DOHH2 (cell line): ENCODE measurements around the gene REXO1.

Experiments
- H3F3A ChIP-seq: fragments of 200-600 bp; sonication (generic), shearing (Covaris generic); 2 replicates; pipeline ENCODE4 v1.6.0; 2016; ENCODE audit warnings: antibody characterized with exemption, mild to moderate bottlenecking; ENCODE audit not compliant: control insufficient read depth, insufficient read depth
- H3K27ac ChIP-seq: fragments of 200-600 bp; sonication (generic); 2 replicates; pipeline ENCODE4 v1.5.1; 2014; ENCODE audit warnings: low read depth, mild to moderate bottlenecking, low read length, moderate library complexity
- H3K27me3 ChIP-seq: fragments of 200-600 bp; sonication (generic); 2 replicates; pipeline ENCODE4 v1.6.1; 2014; ENCODE audit warnings: mild to moderate bottlenecking, low read length, mixed read lengths; ENCODE audit not compliant: control insufficient read depth
- H3K36me3 ChIP-seq: fragments of 200-600 bp; sonication (generic); 2 replicates; pipeline ENCODE4 v1.6.1; 2014; ENCODE audit warnings: mild to moderate bottlenecking, low read length, moderate library complexity, mixed read lengths; ENCODE audit not compliant: control insufficient read depth
- H3K4me1 ChIP-seq: fragments of 200-600 bp; sonication (generic); 2 replicates; pipeline ENCODE4 v1.6.1; 2014; ENCODE audit warnings: mild to moderate bottlenecking, low read length, mixed read lengths; ENCODE audit not compliant: control insufficient read depth
- H3K4me2 ChIP-seq: fragments of 200-600 bp; sonication (generic); 2 replicates; pipeline ENCODE4 v1.6.0; 2014; ENCODE audit warnings: mild to moderate bottlenecking, low read length, moderate library complexity
- H3K4me3 ChIP-seq: fragments of 200-600 bp; sonication (generic); 2 replicates; pipeline ENCODE4 v1.5.1; 2014; ENCODE audit warnings: mild to moderate bottlenecking, low read length, mixed read lengths
- H3K79me2 ChIP-seq: fragments of 200-600 bp; sonication (generic); 2 replicates; pipeline ENCODE4 v1.6.1; 2014; ENCODE audit warnings: mild to moderate bottlenecking, low read length, mixed read lengths; ENCODE audit not compliant: control insufficient read depth
- H3K9me2 ChIP-seq: fragments of 200-600 bp; sonication (generic); replicated peaks from 2 replicates; pipeline ENCODE4 v1.6.1; 2014; ENCODE audit warnings: mild to moderate bottlenecking, low read length, mixed read lengths; ENCODE audit not compliant: control insufficient read depth
- H3K9me3 ChIP-seq: fragments of 200-600 bp; sonication (generic); 2 replicates; pipeline ENCODE4 v1.6.1; 2014; ENCODE audit warnings: antibody characterized with exemption, low read length, mixed read lengths; ENCODE audit not compliant: control insufficient read depth, insufficient read depth
- H4K20me1 ChIP-seq: fragments of 200-600 bp; sonication (generic); 2 replicates; pipeline ENCODE4 v1.6.0; 2014; ENCODE audit warnings: low read depth, mild to moderate bottlenecking, antibody characterized with exemption, low read length, moderate library complexity; ENCODE audit not compliant: control insufficient read depth, insufficient read depth
- EZH2phosphoT487 ChIP-seq: fragments of 200-600 bp; sonication (generic); IDR thresholded peaks from 2 replicates; pipeline ENCODE4 v1.6.1; 2017; ENCODE audit warnings: borderline replicate concordance, mild to moderate bottlenecking, antibody characterized with exemption, low read length, moderate library complexity, mixed read lengths
- TF ChIP-seq, protein P1 (sequence below): fragments of 200-600 bp; sonication (generic); IDR thresholded peaks from one replicate; pipeline ENCODE4 v1.5.1; 2014; ENCODE audit warnings: antibody characterized with exemption, mild to moderate bottlenecking, low read depth, low read length; ENCODE audit not compliant: poor library complexity, severe bottlenecking

Gene REXO1

DNA sequence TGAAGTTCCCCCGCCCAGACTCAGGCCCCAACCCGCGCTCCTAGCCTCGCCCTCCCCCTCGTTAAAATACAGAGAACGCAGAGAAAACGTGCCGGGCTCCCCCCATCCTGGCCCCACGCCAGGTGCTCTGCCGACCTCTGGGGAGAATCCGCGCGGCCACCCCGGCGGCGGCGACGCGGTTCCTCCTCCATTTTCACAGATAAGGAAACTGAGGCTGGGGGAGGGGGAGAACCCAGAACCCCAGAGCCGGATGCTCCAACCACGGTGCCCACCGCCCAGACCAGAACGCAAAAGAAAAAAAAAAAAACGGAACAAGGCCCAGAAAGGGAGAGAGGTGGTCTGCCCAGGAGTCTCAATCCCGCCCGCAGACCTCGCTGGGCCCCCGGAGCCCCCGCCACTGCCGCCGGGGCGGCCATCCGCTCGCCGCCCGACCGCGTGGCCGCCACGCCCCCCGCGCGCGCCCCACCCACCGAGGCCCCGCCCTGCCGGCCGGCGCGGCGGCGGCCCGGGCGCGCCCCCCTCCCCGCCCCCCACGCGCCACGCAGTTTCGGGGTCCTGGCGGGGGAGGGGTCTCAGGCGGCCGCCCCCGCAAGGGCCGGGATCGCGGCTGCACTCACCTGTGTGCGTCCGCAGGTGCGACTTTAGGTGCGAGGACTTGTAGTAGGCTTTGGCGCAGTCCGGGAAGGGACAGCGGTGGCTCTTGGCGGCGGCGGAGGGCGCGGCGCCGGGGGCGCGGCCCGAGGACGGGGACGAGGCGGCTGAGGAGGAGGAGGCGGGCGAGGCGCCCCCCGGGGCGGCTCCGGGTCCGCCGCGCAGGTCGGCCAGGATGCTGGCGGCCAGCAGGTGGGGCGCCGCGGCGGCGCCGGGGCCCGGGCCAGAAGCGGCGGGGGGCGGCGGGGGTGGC lies 14.4 kb upstream of the REXO1 start:
- Histone ChIP-seq H3F3A (0 out of 2 replicates have a peak, but pooled peaks cover 3% of the 10 kb centered on the region), H3K79me2 (peaks cover 62% of the 10 kb centered on the region), H3K9me2 (no peaks in the 10 kb centered on the region), H3K27me3 (no peaks in the 10 kb centered on the region), H4K20me1 (0 out of 2 replicates have a peak, but pooled peaks cover 3% of the 10 kb centered on the region), H3K4me2 (peak overlapping the region; percentile 83), H3K27ac (peak overlapping the region; percentile 37), H3K4me3 (peak overlapping the region; percentile 80), H3K4me1 (peaks cover 55% of the 10 kb centered on the region), H3K9me3 (no peaks in the 10 kb centered on the region), H3K36me3 (peaks cover 8% of the 10 kb centered on the region; the same call in 1 of the 2 replicates)
- TF ChIP-seq, protein P1, sequence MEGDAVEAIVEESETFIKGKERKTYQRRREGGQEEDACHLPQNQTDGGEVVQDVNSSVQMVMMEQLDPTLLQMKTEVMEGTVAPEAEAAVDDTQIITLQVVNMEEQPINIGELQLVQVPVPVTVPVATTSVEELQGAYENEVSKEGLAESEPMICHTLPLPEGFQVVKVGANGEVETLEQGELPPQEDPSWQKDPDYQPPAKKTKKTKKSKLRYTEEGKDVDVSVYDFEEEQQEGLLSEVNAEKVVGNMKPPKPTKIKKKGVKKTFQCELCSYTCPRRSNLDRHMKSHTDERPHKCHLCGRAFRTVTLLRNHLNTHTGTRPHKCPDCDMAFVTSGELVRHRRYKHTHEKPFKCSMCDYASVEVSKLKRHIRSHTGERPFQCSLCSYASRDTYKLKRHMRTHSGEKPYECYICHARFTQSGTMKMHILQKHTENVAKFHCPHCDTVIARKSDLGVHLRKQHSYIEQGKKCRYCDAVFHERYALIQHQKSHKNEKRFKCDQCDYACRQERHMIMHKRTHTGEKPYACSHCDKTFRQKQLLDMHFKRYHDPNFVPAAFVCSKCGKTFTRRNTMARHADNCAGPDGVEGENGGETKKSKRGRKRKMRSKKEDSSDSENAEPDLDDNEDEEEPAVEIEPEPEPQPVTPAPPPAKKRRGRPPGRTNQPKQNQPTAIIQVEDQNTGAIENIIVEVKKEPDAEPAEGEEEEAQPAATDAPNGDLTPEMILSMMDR = no peak
- no peak for TF ChIP-seq EZH2phosphoT487

DNA sequence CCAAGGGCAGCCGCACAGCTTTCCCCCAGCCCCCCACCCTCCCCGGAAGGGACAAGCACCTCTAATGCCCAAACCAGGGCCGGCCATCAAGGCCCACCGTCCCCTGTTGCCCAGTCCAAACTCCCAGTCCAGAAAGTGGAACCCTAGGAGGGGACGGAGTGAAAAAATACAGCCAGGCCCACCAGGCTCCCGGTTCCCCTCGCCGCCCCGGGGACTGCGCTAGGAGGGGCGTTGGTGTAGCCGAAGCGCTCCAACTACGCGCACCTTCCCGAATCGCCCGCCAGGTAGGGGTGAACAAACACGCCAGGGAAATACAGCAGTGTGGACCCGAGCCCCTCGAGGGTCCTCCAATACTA lies 13.8 kb upstream of the REXO1 start:
- Histone ChIP-seq H3K4me3 (peak overlapping the region; percentile 80), H3K9me3 (no peaks in the 10 kb centered on the region), H3K4me2 (peak overlapping the region; percentile 83), H3K27me3 (no peaks in the 10 kb centered on the region), H4K20me1 (0 out of 2 replicates have a peak, but pooled peaks cover 3% of the 10 kb centered on the region), H3K79me2 (peaks cover 68% of the 10 kb centered on the region), H3K27ac (peak overlapping the region; percentile 37; the same call in 1 of the 2 replicates), H3K9me2 (no peaks in the 10 kb centered on the region), H3F3A (peaks cover 8% of the 10 kb centered on the region; the same call in 1 of the 2 replicates), H3K4me1 (peaks cover 62% of the 10 kb centered on the region), H3K36me3 (peaks cover 8% of the 10 kb centered on the region; the same call in 1 of the 2 replicates)
- TF ChIP-seq, protein P1 = no peak
- TF ChIP-seq EZH2phosphoT487 = no peak

DNA sequence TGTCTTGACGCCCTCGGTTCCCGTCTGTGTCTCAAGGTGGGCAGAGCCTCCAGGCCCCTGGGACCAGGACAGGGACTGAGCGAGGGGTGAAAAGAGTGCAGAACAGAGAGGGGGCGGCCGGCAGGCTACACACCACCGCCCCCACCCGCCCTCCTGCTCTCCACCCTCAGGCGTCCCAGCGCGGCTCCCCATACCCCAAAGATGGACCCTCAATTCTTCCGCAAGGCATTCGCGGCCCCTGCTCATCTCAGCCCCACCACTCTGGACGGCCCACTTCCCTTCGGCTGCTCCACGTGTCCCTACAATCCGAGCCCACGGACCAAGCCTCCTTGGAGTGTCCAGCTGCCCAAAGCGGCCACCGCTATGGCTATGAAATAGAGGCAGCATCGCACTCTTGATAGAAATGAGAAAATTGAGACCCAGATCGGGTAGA lies 13.3 kb upstream of the REXO1 start:
- peak overlapping the region; percentile 83 for H3K4me2 ChIP-seq
- H3K27me3 ChIP-seq = no peaks in the 10 kb centered on the region
- H3K27ac ChIP-seq = peak overlapping the region; percentile 37; the same call in 1 of the 2 replicates
- H3K9me3 ChIP-seq = no peaks in the 10 kb centered on the region
- H4K20me1 ChIP-seq = 0 out of 2 replicates have a peak, but pooled peaks cover 3% of the 10 kb centered on the region
- peaks cover 71% of the 10 kb centered on the region for H3K79me2 ChIP-seq
- H3K36me3 ChIP-seq = peaks cover 8% of the 10 kb centered on the region; the same call in 1 of the 2 replicates
- no peaks in the 10 kb centered on the region for H3K9me2 ChIP-seq
- TF ChIP-seq EZH2phosphoT487 = no peak
- TF ChIP-seq, protein P1 = no peak
- peaks cover 8% of the 10 kb centered on the region; the same call in 1 of the 2 replicates for H3F3A ChIP-seq
- H3K4me3 ChIP-seq = peak overlapping the region; percentile 80
- peaks cover 65% of the 10 kb centered on the region for H3K4me1 ChIP-seq
